Skeletal muscle tissue (tissue), 4 donors: ENCODE data around the gene TMEM9. TPM values are rescaled to one million over a fixed set of nuclear protein-coding genes. Genes with fewer than 3 reads are reported as not detected.
A peak's percentile ranks its signal among the peaks of the same experiment; 100 is the strongest.

Source experiments
- H3K27ac ChIP-seq: one replicate; pipeline ENCODE4 v1.7.0; 2013; ENCODE audit warnings: mild to moderate bottlenecking, low read depth, low read length, inconsistent platforms
- H3K27me3 ChIP-seq, 3 donors: one replicate each; pipeline ENCODE4 v1.7.0; 2013; ENCODE audit warnings: low read length in 3 of 3; ENCODE audit not compliant: control insufficient read depth in 3 of 3, insufficient read depth in 3 of 3
- H3K36me3 ChIP-seq, 3 donors: one replicate each; pipeline ENCODE4 v1.7.0; 2013; ENCODE audit warnings: low read length in 3 of 3; ENCODE audit not compliant: control insufficient read depth in 3 of 3, insufficient read depth in 3 of 3
- H3K4me1 ChIP-seq, 3 donors: one replicate each; pipeline ENCODE4 v1.7.0; 2013; ENCODE audit warnings: low read length in 3 of 3, mild to moderate bottlenecking in 3 of 3; ENCODE audit not compliant: control insufficient read depth in 3 of 3, insufficient read depth in 3 of 3
- H3K4me3 ChIP-seq, 3 donors: one replicate each; pipeline ENCODE4 v1.7.0; 2013; ENCODE audit warnings: low read length in 3 of 3
- H3K9ac ChIP-seq, 3 donors: one replicate each; pipeline ENCODE4 v1.7.0; 2013; ENCODE audit warnings: low read length in 3 of 3, mild to moderate bottlenecking in 3 of 3, moderate library complexity in 2 of 3, low read depth in 1 of 3
- H3K9me3 ChIP-seq, 3 donors: one replicate each; pipeline ENCODE4 v1.7.0; 2013; ENCODE audit warnings: low read length in 3 of 3; ENCODE audit not compliant: control insufficient read depth in 3 of 3
- total RNA-seq: library from RNA; depleted of rRNA; stranded (reverse); fragments of >200 nt; gene quantifications from one replicate; pipeline ENCODE4 v1.2.3, GENCODE V29; 2014
- donor health status: Osteomylitis.

Gene TMEM9
- total RNA-seq, 1 donor from 2014 or later, result 50.1 TPM

DNA sequence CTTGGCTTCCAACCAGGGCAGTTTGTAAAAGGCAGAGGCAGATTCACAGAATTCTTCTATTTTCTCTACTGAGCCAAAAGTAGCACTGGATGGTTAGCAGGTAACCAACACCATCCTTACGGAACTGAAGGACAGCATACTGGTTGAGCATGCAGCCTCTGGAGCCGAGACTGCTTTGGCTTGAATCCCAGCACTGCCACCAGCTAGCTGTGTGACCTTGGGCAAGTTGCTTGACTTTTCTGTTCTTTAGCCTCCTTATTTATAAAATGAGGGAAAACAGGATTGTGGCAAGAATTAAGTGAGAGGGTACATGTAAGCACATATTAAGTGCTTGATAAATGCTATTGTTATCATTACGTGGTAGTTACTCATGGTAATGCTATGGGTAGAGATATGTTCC is 61.5 kb downstream of the TMEM9 start:
- peaks cover 78 to 93% (median 86%) of the 10 kb centered on the region in 3 donors for H3K4me1 ChIP-seq
- no peaks in the 10 kb centered on the region for H3K9me3 ChIP-seq
- H3K27ac ChIP-seq, result peak overlapping the region; percentile 48
- peak overlapping the region in 1 of 3 donors; percentile 22 for H3K9ac ChIP-seq
- no peak overlapping the region for H3K4me3 ChIP-seq
- H3K27me3 ChIP-seq, result no peaks in the 10 kb centered on the region
- H3K36me3 ChIP-seq, result peaks cover 29 to 52% (median 41%) of the 10 kb centered on the region in 3 donors

DNA sequence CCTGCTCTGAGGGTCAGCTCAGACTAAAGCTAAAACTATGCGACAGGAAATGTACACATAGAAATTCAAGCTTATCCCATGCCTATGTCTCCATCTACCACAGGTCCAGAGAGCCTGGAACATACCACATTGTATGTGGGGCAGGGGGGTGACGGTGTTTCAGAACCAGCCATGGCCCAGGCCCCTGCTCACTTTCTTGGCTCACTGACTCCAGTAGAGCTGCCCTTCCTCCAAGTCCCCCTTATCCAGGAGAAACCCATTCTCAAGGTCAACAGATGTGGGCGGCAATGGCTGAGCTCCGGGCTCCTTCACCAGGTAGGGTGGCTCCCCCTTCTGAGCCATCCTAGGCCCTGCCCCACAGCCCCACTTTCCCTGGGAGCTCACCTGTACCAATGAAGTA is 63.0 kb downstream of the TMEM9 start:
- no peak overlapping the region for H3K4me3 ChIP-seq
- H3K27me3 ChIP-seq, result no peaks in the 10 kb centered on the region
- H3K9me3 ChIP-seq, result no peaks in the 10 kb centered on the region
- peaks cover 63 to 81% (median 71%) of the 10 kb centered on the region in 3 donors for H3K4me1 ChIP-seq
- peak overlapping the region in 1 of 3 donors; percentile 27 for H3K9ac ChIP-seq
- H3K36me3 ChIP-seq, result peaks cover 41 to 63% (median 49%) of the 10 kb centered on the region in 3 donors
- H3K27ac ChIP-seq, result peak overlapping the region; percentile 48

DNA sequence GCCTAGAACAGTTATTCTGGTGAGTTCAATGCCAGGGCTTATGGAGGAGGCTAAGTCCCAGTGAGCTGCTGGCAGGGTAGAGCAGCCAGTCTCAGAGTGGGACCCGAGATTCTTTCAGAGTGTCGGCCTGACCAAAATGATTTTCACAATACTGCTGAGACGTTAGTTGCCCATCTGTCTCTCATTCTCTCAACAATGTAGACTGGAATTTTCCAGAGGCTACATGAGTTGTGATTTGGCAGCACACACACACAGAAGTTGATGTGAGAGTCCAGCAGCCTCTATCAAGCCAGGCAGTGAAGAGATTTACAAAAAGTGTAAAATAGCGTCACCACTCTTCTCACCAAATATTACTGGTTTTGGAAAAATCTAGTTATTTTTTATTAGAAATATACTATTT is 63.7 kb downstream of the TMEM9 start:
- peak overlapping the region in 1 of 3 donors; percentile 60 for H3K9ac ChIP-seq
- H3K27me3 ChIP-seq, result no peaks in the 10 kb centered on the region
- H3K27ac ChIP-seq, result peak overlapping the region; percentile 45
- H3K9me3 ChIP-seq, result no peaks in the 10 kb centered on the region
- no peak overlapping the region for H3K4me3 ChIP-seq
- peaks cover 44 to 71% (median 56%) of the 10 kb centered on the region in 3 donors for H3K36me3 ChIP-seq
- peaks cover 58 to 78% (median 65%) of the 10 kb centered on the region in 3 donors for H3K4me1 ChIP-seq

DNA sequence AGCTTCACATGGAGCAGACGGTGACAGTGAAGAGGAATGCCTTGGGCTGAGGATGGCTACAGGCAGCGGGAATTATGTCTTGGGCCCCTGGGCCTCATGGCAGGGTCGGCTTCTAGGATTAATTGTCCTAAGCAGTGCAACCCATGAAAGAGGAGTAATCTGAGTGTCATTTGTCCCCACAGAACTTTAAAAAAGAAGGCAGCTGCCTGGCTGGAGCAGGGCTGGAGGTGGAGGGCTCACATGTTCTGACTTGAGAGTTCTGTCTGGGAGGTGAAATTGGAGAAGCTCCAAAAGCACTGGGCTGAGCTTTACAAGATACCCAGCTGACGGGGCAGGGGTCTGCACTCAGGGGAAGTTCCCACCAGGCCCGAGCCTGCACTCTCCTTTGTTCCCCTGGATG is 64.7 kb downstream of the TMEM9 start:
- Histone ChIP-seq H3K36me3 (peaks cover 53 to 80% (median 65%) of the 10 kb centered on the region in 3 donors), H3K4me1 (peaks cover 49 to 68% (median 55%) of the 10 kb centered on the region in 3 donors), H3K9ac (peak overlapping the region in 1 of 3 donors; percentile 60), H3K27me3 (no peaks in the 10 kb centered on the region), H3K9me3 (no peaks in the 10 kb centered on the region), H3K4me3 (no peak overlapping the region), H3K27ac (peak overlapping the region; percentile 45)

DNA sequence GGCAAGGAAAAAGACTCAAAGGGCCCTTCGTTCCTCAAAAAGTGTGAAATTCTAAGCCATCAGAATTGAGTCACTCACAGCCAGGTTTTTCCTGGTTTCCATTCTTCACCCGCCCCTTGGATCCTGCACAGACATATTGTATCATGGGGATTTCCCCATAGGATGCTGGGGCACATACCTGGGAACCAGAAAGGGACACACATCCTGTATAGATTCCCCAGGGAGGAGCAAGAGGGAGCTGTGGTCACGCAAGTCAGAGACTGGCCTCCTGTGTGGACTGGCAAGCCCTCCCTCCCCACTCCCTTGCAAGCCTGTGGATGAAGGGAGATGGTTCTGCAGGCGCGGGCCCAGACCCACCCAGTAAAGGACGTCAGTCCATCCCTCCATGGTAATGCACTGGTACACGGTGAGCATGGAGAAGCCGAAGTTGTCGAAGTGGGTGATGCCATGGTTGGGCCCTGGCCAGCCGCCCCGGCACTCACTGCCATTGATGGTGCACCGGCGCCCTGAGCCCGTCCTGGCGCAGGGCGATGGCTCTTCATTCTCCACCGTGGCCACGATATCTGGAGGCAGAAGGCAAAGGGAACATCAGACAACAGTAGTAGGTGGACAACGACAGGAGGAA is 65.3 kb downstream of the TMEM9 start:
- Histone ChIP-seq H3K9me3 (no peaks in the 10 kb centered on the region), H3K4me3 (no peak overlapping the region), H3K27ac (peak overlapping the region; percentile 45), H3K4me1 (peaks cover 45 to 63% (median 51%) of the 10 kb centered on the region in 3 donors), H3K9ac (peak overlapping the region in 2 of 3 donors; percentile 28 to 60), H3K27me3 (no peaks in the 10 kb centered on the region), H3K36me3 (peaks cover 59 to 85% (median 71%) of the 10 kb centered on the region in 3 donors)

DNA sequence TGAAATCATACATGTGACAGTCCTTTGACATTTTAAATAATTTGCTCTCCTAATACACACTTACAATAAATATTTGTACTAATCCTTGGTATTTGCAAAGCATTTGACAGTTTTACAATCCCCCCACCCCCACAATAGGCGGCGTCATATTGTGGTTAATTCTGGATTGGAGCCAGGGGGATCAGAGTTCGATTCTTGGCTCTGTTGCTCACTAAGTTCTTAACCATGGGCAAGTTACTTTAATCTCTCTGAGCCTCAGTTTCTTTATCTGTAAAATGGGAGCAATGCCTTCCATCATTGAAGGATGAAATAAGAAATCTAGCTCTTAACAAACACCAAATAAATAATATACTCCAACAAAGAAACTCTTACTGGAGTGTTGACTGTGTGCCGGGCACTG is 65.9 kb downstream of the TMEM9 start:
- peaks cover 59 to 83% (median 74%) of the 10 kb centered on the region in 3 donors for H3K36me3 ChIP-seq
- H3K4me3 ChIP-seq, result no peak overlapping the region
- H3K9me3 ChIP-seq, result no peaks in the 10 kb centered on the region
- no peaks in the 10 kb centered on the region for H3K27me3 ChIP-seq
- H3K27ac ChIP-seq, result peak overlapping the region; percentile 45
- H3K9ac ChIP-seq, result no peak overlapping the region
- H3K4me1 ChIP-seq, result peaks cover 39 to 57% (median 45%) of the 10 kb centered on the region in 3 donors

DNA sequence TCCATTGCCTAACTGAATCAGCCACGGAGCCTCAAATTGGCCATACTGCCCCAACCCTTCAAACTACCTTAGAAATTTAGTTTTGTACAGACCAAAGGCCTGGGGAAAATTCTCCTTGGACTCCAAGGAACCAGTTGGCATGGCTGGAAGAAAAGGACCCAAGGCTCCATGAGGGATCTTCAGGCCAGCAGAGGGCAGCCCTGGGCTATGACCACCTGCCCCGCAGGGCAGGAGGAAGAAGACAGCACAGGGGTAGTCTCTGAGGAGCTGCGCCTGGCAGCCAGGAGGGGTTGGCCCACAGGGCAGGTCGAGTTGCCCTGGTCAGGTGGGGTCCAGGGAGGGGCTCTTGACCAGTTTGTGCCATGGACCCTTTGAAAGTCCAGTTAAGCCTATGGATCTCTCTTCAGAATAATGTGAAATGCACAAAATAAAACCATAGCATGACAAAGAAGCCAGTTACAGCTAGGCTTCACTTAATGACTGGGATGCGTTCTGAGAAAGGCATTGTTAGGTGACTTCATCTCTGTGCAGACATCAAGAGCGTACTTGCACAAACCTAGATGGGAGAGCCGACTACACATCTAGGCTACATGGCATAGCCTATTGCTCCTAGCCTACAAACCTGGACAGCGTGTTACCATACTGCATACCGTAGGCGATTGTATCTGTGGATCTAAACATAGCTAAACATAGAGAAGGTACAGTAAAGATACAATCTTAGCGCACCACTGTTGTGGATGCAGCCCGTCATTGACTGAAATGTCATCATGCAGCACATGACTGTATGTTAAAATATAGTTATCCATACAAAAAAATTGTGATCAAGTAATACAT is 68.2 kb downstream of the TMEM9 start:
- H3K4me3 ChIP-seq, result no peak overlapping the region
- no peaks in the 10 kb centered on the region for H3K27me3 ChIP-seq
- H3K36me3 ChIP-seq, result peaks cover 64 to 81% (median 80%) of the 10 kb centered on the region in 3 donors
- no peak overlapping the region for H3K27ac ChIP-seq
- H3K4me1 ChIP-seq, result peaks cover 19 to 34% (median 22%) of the 10 kb centered on the region in 3 donors
- H3K9ac ChIP-seq, result peak overlapping the region in 1 of 3 donors; percentile 18
- H3K9me3 ChIP-seq, result no peaks in the 10 kb centered on the region

Other genes with a start within 250 kb of the TMEM9 start
- gene KIF21B, start 130.8 kb downstream of the TMEM9 start, total RNA-seq, result 1.0 TPM
- 43.3 TPM for gene CACNA1S, start 42.0 kb downstream of the TMEM9 start, total RNA-seq
- gene ASCL5, start 27.3 kb downstream of the TMEM9 start, total RNA-seq, result not detected
- 0.52 TPM for gene IGFN1, start 36.4 kb upstream of the TMEM9 start, total RNA-seq
- 3.7 TPM for gene PKP1, start 129.0 kb upstream of the TMEM9 start, total RNA-seq
- gene TNNT2, start 223.2 kb upstream of the TMEM9 start, total RNA-seq, result 89.2 TPM
- 3.1 TPM for gene LAD1, start 244.8 kb upstream of the TMEM9 start, total RNA-seq